GM21576 (cell line): ENCODE data around the gene GCC1.
"Not testable (repeated sequence)": the region's sequence is repeated elsewhere in the genome, so short reads cannot be mapped to it uniquely, and the experiment has no call there.

Experiments
- ATAC-seq: cut with Tn5 transposase; IDR thresholded peaks from one replicate; pipeline ENCODE4 v1.9.1; 2021; ENCODE audit warnings: mild to moderate bottlenecking, moderate library complexity; ENCODE audit not compliant: unreplicated experiment

The GCC1 gene

GRCh38 chr7:127589896-127590295, 4.5 kb upstream of the GCC1 start:
- no peak for ATAC-seq

- peak; percentile 24 for ATAC-seq
Observed at GRCh38 chr7:127588697-127589482, 3.5 kb upstream of the GCC1 start.

GRCh38 chr7:127588019-127588696, 2.8 kb upstream of the GCC1 start, which contains the start of gene ARF5:
ARF5 (plus strand) TSS chr7:127588411; CDS start chr7:127588499, 88 bp downstream.
- peak; percentile 74 for ATAC-seq

GRCh38 chr7:127587663-127588018, 2.2 kb upstream of the GCC1 start:
- no peak for ATAC-seq

GRCh38 chr7:127586346-127586745, 950 bp upstream of the GCC1 start:
- no peak for ATAC-seq

GRCh38 chr7:127584648-127585043, 750 bp downstream of the GCC1 start:
- ATAC-seq, result no peak

GRCh38 chr7:127582361-127582760, 3.0 kb downstream of the GCC1 start:
- ATAC-seq, result no peak

- ATAC-seq, result no peak
Observed at GRCh38 chr7:127581716-127582115, 3.7 kb downstream of the GCC1 start.

GRCh38 chr7:127580612-127581011, 4.8 kb downstream of the GCC1 start:
- no peak for ATAC-seq

- ATAC-seq, result no peak
Observed at GRCh38 chr7:127578711-127579275, 6.6 kb downstream of the GCC1 start.

- ATAC-seq, result no peak
Observed at GRCh38 chr7:127578036-127578684, 7.2 kb downstream of the GCC1 start.

- ATAC-seq, result no peak
Observed at GRCh38 chr7:127571741-127572505, 13.5 kb downstream of the GCC1 start.

GRCh38 chr7:127568034-127568433, 17.4 kb downstream of the GCC1 start:
- ATAC-seq, result not testable (repeated sequence)

- no peak for ATAC-seq
Observed at GRCh38 chr7:127566242-127566641, 19.2 kb downstream of the GCC1 start.

- no peak for ATAC-seq
Observed at GRCh38 chr7:127557803-127558202, 27.6 kb downstream of the GCC1 start.

GRCh38 chr7:127556404-127556803, 29.0 kb downstream of the GCC1 start:
- no peak for ATAC-seq

GRCh38 chr7:127551941-127552340, 33.5 kb downstream of the GCC1 start:
- no peak for ATAC-seq

GRCh38 chr7:127550247-127550646, 35.1 kb downstream of the GCC1 start:
- ATAC-seq, result no peak

- ATAC-seq, result no peak
Observed at GRCh38 chr7:127546313-127546712, 39.1 kb downstream of the GCC1 start.

- ATAC-seq, result no peak
Observed at GRCh38 chr7:127541548-127541947, 43.8 kb downstream of the GCC1 start.

- ATAC-seq, result not testable (repeated sequence)
Observed at GRCh38 chr7:127540461-127540860, 44.9 kb downstream of the GCC1 start.
